ENCODE measurements around the gene IL17D.

DNA sequence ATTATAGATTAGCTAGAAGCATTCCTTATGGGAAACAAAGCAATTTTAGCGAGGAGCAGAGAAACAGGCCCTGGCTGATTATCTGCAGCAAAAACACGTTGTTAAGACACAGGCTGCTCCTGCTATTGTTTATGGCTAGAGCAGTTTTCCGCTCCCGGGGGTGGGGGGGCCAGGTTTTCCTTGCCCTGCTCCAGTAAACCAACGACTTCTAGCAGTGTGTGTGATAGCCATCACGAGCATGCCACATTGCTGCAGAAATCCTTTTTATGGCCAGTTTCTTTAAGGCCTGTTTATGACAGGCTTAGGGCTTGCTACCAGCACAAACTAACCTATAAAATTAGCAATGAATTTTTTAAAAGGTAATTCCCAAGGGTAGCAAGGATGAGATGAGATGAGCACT, 18.4 kb upstream of the IL17D start:
- TF ChIP-seq, protein P1, sequence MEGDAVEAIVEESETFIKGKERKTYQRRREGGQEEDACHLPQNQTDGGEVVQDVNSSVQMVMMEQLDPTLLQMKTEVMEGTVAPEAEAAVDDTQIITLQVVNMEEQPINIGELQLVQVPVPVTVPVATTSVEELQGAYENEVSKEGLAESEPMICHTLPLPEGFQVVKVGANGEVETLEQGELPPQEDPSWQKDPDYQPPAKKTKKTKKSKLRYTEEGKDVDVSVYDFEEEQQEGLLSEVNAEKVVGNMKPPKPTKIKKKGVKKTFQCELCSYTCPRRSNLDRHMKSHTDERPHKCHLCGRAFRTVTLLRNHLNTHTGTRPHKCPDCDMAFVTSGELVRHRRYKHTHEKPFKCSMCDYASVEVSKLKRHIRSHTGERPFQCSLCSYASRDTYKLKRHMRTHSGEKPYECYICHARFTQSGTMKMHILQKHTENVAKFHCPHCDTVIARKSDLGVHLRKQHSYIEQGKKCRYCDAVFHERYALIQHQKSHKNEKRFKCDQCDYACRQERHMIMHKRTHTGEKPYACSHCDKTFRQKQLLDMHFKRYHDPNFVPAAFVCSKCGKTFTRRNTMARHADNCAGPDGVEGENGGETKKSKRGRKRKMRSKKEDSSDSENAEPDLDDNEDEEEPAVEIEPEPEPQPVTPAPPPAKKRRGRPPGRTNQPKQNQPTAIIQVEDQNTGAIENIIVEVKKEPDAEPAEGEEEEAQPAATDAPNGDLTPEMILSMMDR (IDR thresholded peaks at IDR 0.05 in 2 of 3, conservative IDR thresholded peaks at IDR 0.05 in 1 of 3; ENCODE audit: control insufficient read depth in 2 of 3, extremely low read depth in 1 of 3, insufficient read depth in 1 of 3, low read depth in 3 of 3, low read length in 3 of 3), result no peak
- TF ChIP-seq, protein P2, sequence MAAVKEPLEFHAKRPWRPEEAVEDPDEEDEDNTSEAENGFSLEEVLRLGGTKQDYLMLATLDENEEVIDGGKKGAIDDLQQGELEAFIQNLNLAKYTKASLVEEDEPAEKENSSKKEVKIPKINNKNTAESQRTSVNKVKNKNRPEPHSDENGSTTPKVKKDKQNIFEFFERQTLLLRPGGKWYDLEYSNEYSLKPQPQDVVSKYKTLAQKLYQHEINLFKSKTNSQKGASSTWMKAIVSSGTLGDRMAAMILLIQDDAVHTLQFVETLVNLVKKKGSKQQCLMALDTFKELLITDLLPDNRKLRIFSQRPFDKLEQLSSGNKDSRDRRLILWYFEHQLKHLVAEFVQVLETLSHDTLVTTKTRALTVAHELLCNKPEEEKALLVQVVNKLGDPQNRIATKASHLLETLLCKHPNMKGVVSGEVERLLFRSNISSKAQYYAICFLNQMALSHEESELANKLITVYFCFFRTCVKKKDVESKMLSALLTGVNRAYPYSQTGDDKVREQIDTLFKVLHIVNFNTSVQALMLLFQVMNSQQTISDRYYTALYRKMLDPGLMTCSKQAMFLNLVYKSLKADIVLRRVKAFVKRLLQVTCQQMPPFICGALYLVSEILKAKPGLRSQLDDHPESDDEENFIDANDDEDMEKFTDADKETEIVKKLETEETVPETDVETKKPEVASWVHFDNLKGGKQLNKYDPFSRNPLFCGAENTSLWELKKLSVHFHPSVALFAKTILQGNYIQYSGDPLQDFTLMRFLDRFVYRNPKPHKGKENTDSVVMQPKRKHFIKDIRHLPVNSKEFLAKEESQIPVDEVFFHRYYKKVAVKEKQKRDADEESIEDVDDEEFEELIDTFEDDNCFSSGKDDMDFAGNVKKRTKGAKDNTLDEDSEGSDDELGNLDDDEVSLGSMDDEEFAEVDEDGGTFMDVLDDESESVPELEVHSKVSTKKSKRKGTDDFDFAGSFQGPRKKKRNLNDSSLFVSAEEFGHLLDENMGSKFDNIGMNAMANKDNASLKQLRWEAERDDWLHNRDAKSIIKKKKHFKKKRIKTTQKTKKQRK (IDR thresholded peaks at IDR 0.05; ENCODE audit: low read depth, low read length), result no peak
- TF ChIP-seq CREM (IDR thresholded peaks at IDR 0.05; ENCODE audit: low read depth) (no peak), RELA (IDR thresholded peaks at IDR 0.05; ENCODE audit: borderline replicate concordance, partially characterized antibody) (no peak), PAX8 (IDR thresholded peaks at IDR 0.05) (no peak), POLR2AphosphoS5 (IDR thresholded peaks at IDR 0.05; ENCODE audit: low read length) (no peak), CHD4 (IDR thresholded peaks at IDR 0.05) (no peak), REST (IDR thresholded peaks at IDR 0.05; ENCODE audit: low read depth, low read length) (no peak), IKZF1 (conservative IDR thresholded peaks at IDR 0.05) (no peak)
